ENCODE data around the gene TCHH. TPM values are rescaled to one million over a fixed set of nuclear protein-coding genes. Genes with fewer than 3 reads are reported as not detected.
A peak's percentile ranks its signal among the peaks of the same experiment; 100 is the strongest.

TCHH gene
- total and polyA plus RNA-seq, 10 of the 15 experiments (the other 5 are each of a cell fraction or from before 2014, with no cell fraction given), result not detected

GRCh38 chr1:152141971-152142584 is 26.8 kb upstream of the TCHH start:
- Histone ChIP-seq H3K27me3 (replicated peaks in 1 of 2; ENCODE audit: control insufficient read depth in 2 of 2, insufficient read depth in 2 of 2, low read length in 1 of 2) (no peaks in the 10 kb centered on the region; a peak in 1 of 4 replicates), H3K4me3 (no peak overlapping the region), H2AFZ (ENCODE audit: control insufficient read depth, low read depth, low read length) (no peak overlapping the region), H3K4me1 (ENCODE audit: control insufficient read depth, insufficient read depth, low read length) (peaks cover 4% of the 10 kb centered on the region; the same call in 1 of the 2 replicates), H3K4me2 (ENCODE audit: control insufficient read depth, insufficient read depth) (no peak overlapping the region), H3K79me2 (ENCODE audit: control insufficient read depth, insufficient read depth, low read length) (no peaks in the 10 kb centered on the region), H4K20me1 (ENCODE audit: control insufficient read depth, insufficient read depth) (no peaks in the 10 kb centered on the region), H3K9ac (ENCODE audit: control insufficient read depth, insufficient read depth, low read length) (no peak overlapping the region), H3K27ac (ENCODE audit: control insufficient read depth, insufficient read depth) (no peak overlapping the region), H3K36me3 (ENCODE audit: control insufficient read depth in 2 of 2, insufficient read depth in 2 of 2, low read length in 1 of 2) (no peaks in the 10 kb centered on the region), H3K9me3 (replicated peaks; ENCODE audit: control insufficient read depth, insufficient read depth, low read length) (no peaks in the 10 kb centered on the region)
- no peak for ATAC-seq
- in situ Hi-C loops (cut with MboI), result no loop called here
- no peak for FAIRE-seq
- CTCF ChIA-PET, result interaction anchor here (0.7 to 1.7 kb wide), 5 partner anchors 10 to 316 kb away, joined by 3 to 4 read pairs (median 4); no protein-coding TSS in a partner anchor
- intact Hi-C loops (cut with micrococcal nuclease; ENCODE audit: unreplicated experiment), result loop anchor here (1.0 kb wide), 1 partner anchor 43 kb away; no protein-coding TSS in a partner anchor
- no TSS peak for BruUV-seq (replicated peaks)
- no peak for TF ChIP-seq BHLHE40 (IDR thresholded peaks at IDR 0.05; ENCODE audit: borderline replicate concordance in 1 of 2, low read depth in 2 of 2, low read length in 1 of 2)
- no peak for TF ChIP-seq SRF (IDR thresholded peaks at IDR 0.05; ENCODE audit: low read depth in 2 of 2, low read length in 2 of 2)
- peak; percentile 80 for TF ChIP-seq RAD21 (IDR thresholded peaks at IDR 0.05; ENCODE audit: insufficient read depth, low read depth, low read length)
- TF ChIP-seq, protein P1, sequence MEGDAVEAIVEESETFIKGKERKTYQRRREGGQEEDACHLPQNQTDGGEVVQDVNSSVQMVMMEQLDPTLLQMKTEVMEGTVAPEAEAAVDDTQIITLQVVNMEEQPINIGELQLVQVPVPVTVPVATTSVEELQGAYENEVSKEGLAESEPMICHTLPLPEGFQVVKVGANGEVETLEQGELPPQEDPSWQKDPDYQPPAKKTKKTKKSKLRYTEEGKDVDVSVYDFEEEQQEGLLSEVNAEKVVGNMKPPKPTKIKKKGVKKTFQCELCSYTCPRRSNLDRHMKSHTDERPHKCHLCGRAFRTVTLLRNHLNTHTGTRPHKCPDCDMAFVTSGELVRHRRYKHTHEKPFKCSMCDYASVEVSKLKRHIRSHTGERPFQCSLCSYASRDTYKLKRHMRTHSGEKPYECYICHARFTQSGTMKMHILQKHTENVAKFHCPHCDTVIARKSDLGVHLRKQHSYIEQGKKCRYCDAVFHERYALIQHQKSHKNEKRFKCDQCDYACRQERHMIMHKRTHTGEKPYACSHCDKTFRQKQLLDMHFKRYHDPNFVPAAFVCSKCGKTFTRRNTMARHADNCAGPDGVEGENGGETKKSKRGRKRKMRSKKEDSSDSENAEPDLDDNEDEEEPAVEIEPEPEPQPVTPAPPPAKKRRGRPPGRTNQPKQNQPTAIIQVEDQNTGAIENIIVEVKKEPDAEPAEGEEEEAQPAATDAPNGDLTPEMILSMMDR (IDR thresholded peaks at IDR 0.05 in 2 of 3, conservative IDR thresholded peaks at IDR 0.05 in 1 of 3; ENCODE audit: control insufficient read depth in 2 of 3, extremely low read depth in 1 of 3, insufficient read depth in 1 of 3, low read depth in 3 of 3, low read length in 3 of 3), result peak; percentile 49 to 78 (median 55); a peak in 5 of 6 replicates
- TF ChIP-seq SMC3 (IDR thresholded peaks at IDR 0.05; ENCODE audit: borderline replicate concordance, low read length), result peak; percentile 64; the same call in 1 of the 2 replicates
- no peak for TF ChIP-seq ZNF622 (IDR thresholded peaks at IDR 0.05)
- TF ChIP-seq MYB (IDR thresholded peaks at IDR 0.05; ENCODE audit: borderline replicate concordance, low read depth, low read length), result no peak
- RAD21 ChIA-PET (ENCODE audit: unreplicated experiment), result no interaction called here
- 0% methylated on average over 1 of the region's 1 CpG for WGBS (ENCODE audit: insufficient coverage, insufficient replicate concordance, low lambda C conversion rate, missing lambda C conversion rate)
- SMC1A ChIA-PET (ENCODE audit: uncharacterized antibody, unreplicated experiment), result interaction anchor here (0.9 kb wide), 2 partner anchors 33 to 43 kb away, joined by 3 to 4 read pairs; no protein-coding TSS in a partner anchor
- POLR2A ChIA-PET, result no interaction called here
- DNase-seq (ENCODE audit: low read depth, low spot score), result no peak
